Measurements from ENCODE around the gene SH2B3. TPM values are rescaled to one million over a fixed set of nuclear protein-coding genes. Genes with fewer than 3 reads are reported as not detected.
A peak's percentile ranks its signal among the peaks of the same experiment; 100 is the strongest.

Gene SH2B3
- total and polyA plus RNA-seq, 11 donors, result 11.3 to 76.7 (median 40.2) TPM

- no peaks in the 10 kb centered on the region for H3K9me3 ChIP-seq
- TF ChIP-seq, protein P1, sequence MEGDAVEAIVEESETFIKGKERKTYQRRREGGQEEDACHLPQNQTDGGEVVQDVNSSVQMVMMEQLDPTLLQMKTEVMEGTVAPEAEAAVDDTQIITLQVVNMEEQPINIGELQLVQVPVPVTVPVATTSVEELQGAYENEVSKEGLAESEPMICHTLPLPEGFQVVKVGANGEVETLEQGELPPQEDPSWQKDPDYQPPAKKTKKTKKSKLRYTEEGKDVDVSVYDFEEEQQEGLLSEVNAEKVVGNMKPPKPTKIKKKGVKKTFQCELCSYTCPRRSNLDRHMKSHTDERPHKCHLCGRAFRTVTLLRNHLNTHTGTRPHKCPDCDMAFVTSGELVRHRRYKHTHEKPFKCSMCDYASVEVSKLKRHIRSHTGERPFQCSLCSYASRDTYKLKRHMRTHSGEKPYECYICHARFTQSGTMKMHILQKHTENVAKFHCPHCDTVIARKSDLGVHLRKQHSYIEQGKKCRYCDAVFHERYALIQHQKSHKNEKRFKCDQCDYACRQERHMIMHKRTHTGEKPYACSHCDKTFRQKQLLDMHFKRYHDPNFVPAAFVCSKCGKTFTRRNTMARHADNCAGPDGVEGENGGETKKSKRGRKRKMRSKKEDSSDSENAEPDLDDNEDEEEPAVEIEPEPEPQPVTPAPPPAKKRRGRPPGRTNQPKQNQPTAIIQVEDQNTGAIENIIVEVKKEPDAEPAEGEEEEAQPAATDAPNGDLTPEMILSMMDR (IDR thresholded peaks at IDR 0.05), result peak; percentile 54 to 87 (median 69)
- TF ChIP-seq POLR2A (IDR thresholded peaks at IDR 0.05), result peak in 1 of 2 donors; percentile 37
- intact Hi-C loops (cut with DNase I), result loop anchor here in 3 of 10 donors (2.0 to 5.0 kb wide), 2 partner anchors 42 to 45 kb away; no protein-coding TSS in a partner anchor
- peak; percentile 78 to 91 (median 84) for ATAC-seq
- 2 to 9% (median 4%) methylated on average over 17 to 59 of the region's 59 CpGs for WGBS, 4 donors
- DNase-seq, result peak; percentile 93 to 97 (median 95)
- H3K27me3 ChIP-seq, result no peaks in the 10 kb centered on the region
- peaks cover 26 to 72% (median 62%) of the 10 kb centered on the region in 12 donors for H3K4me1 ChIP-seq
- peak overlapping the region; percentile 12 to 99 (median 97) for H3K27ac ChIP-seq
- peak overlapping the region; percentile 62 to 98 (median 92) for H3K4me3 ChIP-seq
- H3K36me3 ChIP-seq, result peaks cover 0 to 5% (median 0%) of the 10 kb centered on the region in 9 donors
These were observed 419 bp upstream of the SH2B3 start for GRCh38 chr12:111405149-111405858.

DNA sequence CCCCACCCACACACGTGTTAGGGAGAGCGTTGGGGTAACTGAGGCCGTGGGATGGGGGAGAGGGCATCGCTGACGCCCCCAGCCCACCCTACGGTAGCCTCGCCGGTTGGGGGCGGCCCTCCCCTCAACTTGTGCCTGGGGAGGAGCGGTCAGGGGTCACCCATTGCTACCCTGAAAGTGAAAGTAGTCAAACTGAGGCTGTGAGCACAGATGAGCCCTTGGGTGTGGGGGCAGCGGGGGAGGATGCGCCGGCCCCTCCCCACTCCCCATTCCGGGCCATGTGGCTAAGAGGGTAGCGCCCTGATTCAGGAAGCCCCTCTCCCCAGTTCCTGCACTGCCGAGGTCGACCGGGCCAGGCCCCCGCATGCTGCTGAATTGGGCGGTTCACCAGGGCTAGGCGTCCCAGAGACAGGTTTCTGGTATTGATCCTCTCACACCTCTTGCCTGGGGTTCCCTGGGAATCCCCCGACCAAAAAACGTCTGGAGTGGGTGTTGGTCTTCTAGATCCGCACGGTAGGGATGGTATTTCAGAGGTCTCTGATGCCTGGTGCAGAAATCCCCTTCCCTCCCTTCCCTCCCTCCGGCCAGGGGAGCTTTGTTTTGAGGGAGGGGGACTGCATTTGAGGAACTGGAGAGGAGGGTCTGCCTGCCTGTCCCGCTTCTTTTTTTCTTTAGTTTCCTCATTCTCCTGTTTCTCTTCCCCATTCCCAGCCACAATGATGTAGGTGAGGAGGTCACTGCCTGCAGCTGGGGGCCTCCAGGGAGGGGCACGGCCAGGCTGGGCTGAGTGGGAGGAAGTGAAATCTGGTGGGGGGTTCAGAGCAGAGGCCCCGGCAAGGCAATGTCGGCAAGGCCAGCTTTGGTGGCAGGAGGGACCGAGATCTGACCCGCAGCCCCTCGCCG is 1.0 kb downstream of the SH2B3 start:
- WGBS, 4 donors, result 3 to 18% (median 8%) methylated on average over 12 to 34 of the region's 34 CpGs
- peak overlapping the region; percentile 86 to 99 (median 97) for H3K27ac ChIP-seq
- intact Hi-C loops (cut with DNase I), result loop anchor here in 3 of 10 donors (1.0 to 5.0 kb wide), 2 partner anchors 24 to 41 kb away; no protein-coding TSS in a partner anchor
- TF ChIP-seq, protein P1 (IDR thresholded peaks at IDR 0.05), result no peak
- no peak for TF ChIP-seq POLR2A (IDR thresholded peaks at IDR 0.05)
- peaks cover 0 to 5% (median 0%) of the 10 kb centered on the region in 9 donors for H3K36me3 ChIP-seq
- DNase-seq (peak; percentile 66 to 84 (median 66)), ATAC-seq (no peak)
- no peaks in the 10 kb centered on the region for H3K9me3 ChIP-seq
- H3K27me3 ChIP-seq, result no peaks in the 10 kb centered on the region
- peaks cover 37 to 86% (median 76%) of the 10 kb centered on the region in 12 donors for H3K4me1 ChIP-seq
- H3K4me3 ChIP-seq, result peak overlapping the region; percentile 62 to 98 (median 92)

- intact Hi-C loops (cut with DNase I), result loop anchor here in 2 of 10 donors (5.0 kb wide), 1 partner anchor 40 kb away; no protein-coding TSS in a partner anchor
- peaks cover 42 to 92% (median 83%) of the 10 kb centered on the region in 12 donors for H3K4me1 ChIP-seq
- peak overlapping the region; percentile 62 to 98 (median 92) for H3K4me3 ChIP-seq
- peak overlapping the region; percentile 86 to 99 (median 97) for H3K27ac ChIP-seq
- ATAC-seq, result no peak
- 25 to 43% (median 31%) methylated on average over 7 to 9 of the region's 9 CpGs for WGBS, 4 donors
- DNase-seq, result no peak
- peaks cover 0 to 5% (median 0%) of the 10 kb centered on the region in 9 donors for H3K36me3 ChIP-seq
- TF ChIP-seq, protein P1 (IDR thresholded peaks at IDR 0.05), result no peak
- no peak for TF ChIP-seq POLR2A (IDR thresholded peaks at IDR 0.05)
- no peaks in the 10 kb centered on the region for H3K9me3 ChIP-seq
- H3K27me3 ChIP-seq, result no peaks in the 10 kb centered on the region
These were observed 1.8 kb downstream of the SH2B3 start for GRCh38 chr12:111407377-111408115.

Measured in heart left ventricle (tissue), 16 donors.